GM18868 (cell line): ENCODE data around the gene ARHGAP20.

Experiments
- ATAC-seq: cut with Tn5 transposase; IDR thresholded peaks from one replicate; pipeline ENCODE4 v1.9.1; 2021; ENCODE audit warnings: mild to moderate bottlenecking, moderate library complexity; ENCODE audit not compliant: unreplicated experiment

The ARHGAP20 gene

GRCh38 chr11:110530900-110531741, 181.1 kb downstream of the ARHGAP20 start:
- no peak for ATAC-seq

GRCh38 chr11:110529043-110529442, 183.2 kb downstream of the ARHGAP20 start:
- no peak for ATAC-seq

- ATAC-seq, result no peak
These were observed 185.1 kb downstream of the ARHGAP20 start for GRCh38 chr11:110527146-110527545.
